ENCODE results near the gene OCIAD2.
"Not testable (repeated sequence)": the region's sequence is repeated elsewhere in the genome, so short reads cannot be mapped to it uniquely, and the experiment has no call there.

OCIAD2 gene

DNA sequence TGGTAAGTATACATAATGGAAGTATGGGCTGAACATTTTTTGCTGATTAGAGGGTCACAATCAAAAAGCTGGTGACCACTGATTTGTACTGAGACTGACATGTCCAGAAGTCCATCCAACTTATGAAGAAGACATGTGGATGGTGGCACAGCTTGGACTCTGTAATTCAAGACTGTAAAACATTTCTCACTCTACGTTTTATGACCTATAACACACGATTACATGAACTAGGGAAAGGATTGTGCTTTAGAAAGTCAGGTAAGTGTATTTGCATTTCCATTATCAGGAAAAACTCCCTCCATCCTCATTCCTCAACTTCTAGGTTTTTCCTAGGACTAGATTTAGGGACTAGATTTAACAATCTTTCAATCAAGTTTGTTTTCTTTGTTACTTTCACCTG lies 30.5 kb upstream of the OCIAD2 start:
- H3K9ac ChIP-seq (ENCODE audit: low read depth, low read length), result no peak overlapping the region
- no peaks in the 10 kb centered on the region for H3K27me3 ChIP-seq (ENCODE audit: control insufficient read depth, insufficient read depth, low read length)
- no peak overlapping the region for H3K4me3 ChIP-seq (ENCODE audit: low read depth, low read length)
- H3K27ac ChIP-seq (ENCODE audit: low read depth, low read length), result no peak overlapping the region
- H3K4me1 ChIP-seq (ENCODE audit: control insufficient read depth, insufficient read depth, low read length), result no peaks in the 10 kb centered on the region
- H3K9me3 ChIP-seq (ENCODE audit: control insufficient read depth, insufficient read depth, low read length), result no peaks in the 10 kb centered on the region
- no peaks in the 10 kb centered on the region for H3K36me3 ChIP-seq (ENCODE audit: control insufficient read depth, insufficient read depth, low read length)

DNA sequence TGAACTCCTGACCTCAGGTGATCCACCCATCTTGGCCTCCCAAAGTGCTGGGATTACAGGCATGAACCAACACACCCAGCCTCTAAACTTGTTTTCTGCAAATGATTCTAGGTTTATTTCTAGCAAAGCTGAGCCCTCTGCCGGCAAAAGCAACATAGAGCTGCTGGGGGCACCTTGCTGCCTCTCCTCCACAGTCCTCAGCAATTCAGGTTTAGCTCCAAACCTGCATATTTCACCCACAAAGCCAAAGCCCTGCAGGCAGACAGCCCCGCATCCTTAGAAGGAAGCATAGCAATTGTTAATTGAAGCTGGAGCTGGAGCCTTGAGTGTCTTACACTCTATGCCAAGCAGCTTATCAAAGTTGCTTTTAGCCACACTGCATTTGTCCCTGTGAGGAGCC lies 24.9 kb upstream of the OCIAD2 start:
- Histone ChIP-seq H3K4me1 (ENCODE audit: control insufficient read depth, insufficient read depth, low read length) (no peaks in the 10 kb centered on the region), H3K36me3 (ENCODE audit: control insufficient read depth, insufficient read depth, low read length) (no peaks in the 10 kb centered on the region), H3K9ac (ENCODE audit: low read depth, low read length) (no peak overlapping the region), H3K27ac (ENCODE audit: low read depth, low read length) (no peak overlapping the region), H3K4me3 (ENCODE audit: low read depth, low read length) (no peak overlapping the region), H3K9me3 (ENCODE audit: control insufficient read depth, insufficient read depth, low read length) (no peaks in the 10 kb centered on the region), H3K27me3 (ENCODE audit: control insufficient read depth, insufficient read depth, low read length) (no peaks in the 10 kb centered on the region)

DNA sequence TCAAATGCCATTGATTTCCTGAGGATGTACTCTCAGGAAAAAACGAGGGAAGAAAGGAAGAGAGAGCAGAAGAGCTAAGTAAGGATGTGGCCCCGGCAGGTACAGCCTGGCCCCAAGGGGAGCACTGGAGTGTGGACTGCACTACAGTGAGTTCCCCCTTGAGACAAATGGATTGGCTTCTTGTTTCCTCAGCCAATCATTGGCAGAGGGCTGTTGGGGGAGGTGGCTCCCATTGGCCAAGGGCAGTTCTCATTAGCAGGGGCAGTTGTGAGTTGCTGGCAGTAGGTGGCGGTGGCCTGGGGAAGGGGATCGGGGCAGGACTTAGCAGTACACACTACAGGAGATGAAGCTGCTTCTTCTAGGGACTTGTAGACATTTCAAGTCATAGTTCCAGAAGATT lies 24.1 kb upstream of the OCIAD2 start:
- no peak overlapping the region for H3K27ac ChIP-seq (ENCODE audit: low read depth, low read length)
- H3K27me3 ChIP-seq (ENCODE audit: control insufficient read depth, insufficient read depth, low read length), result no peaks in the 10 kb centered on the region
- no peaks in the 10 kb centered on the region for H3K36me3 ChIP-seq (ENCODE audit: control insufficient read depth, insufficient read depth, low read length)
- H3K4me3 ChIP-seq (ENCODE audit: low read depth, low read length), result no peak overlapping the region
- H3K4me1 ChIP-seq (ENCODE audit: control insufficient read depth, insufficient read depth, low read length), result no peaks in the 10 kb centered on the region
- no peak overlapping the region for H3K9ac ChIP-seq (ENCODE audit: low read depth, low read length)
- H3K9me3 ChIP-seq (ENCODE audit: control insufficient read depth, insufficient read depth, low read length), result no peaks in the 10 kb centered on the region

GRCh38 chr4:48924416-48924815 lies 17.8 kb upstream of the OCIAD2 start:
- no peaks in the 10 kb centered on the region for H3K27me3 ChIP-seq (ENCODE audit: control insufficient read depth, insufficient read depth, low read length)
- H3K27ac ChIP-seq (ENCODE audit: low read depth, low read length), result no peak overlapping the region
- H3K4me3 ChIP-seq (ENCODE audit: low read depth, low read length), result no peak overlapping the region
- H3K4me1 ChIP-seq (ENCODE audit: control insufficient read depth, insufficient read depth, low read length), result no peaks in the 10 kb centered on the region
- no peaks in the 10 kb centered on the region for H3K36me3 ChIP-seq (ENCODE audit: control insufficient read depth, insufficient read depth, low read length)
- H3K9me3 ChIP-seq (ENCODE audit: control insufficient read depth, insufficient read depth, low read length), result peaks cover 8% of the 10 kb centered on the region
- no peak overlapping the region for H3K9ac ChIP-seq (ENCODE audit: low read depth, low read length)

DNA sequence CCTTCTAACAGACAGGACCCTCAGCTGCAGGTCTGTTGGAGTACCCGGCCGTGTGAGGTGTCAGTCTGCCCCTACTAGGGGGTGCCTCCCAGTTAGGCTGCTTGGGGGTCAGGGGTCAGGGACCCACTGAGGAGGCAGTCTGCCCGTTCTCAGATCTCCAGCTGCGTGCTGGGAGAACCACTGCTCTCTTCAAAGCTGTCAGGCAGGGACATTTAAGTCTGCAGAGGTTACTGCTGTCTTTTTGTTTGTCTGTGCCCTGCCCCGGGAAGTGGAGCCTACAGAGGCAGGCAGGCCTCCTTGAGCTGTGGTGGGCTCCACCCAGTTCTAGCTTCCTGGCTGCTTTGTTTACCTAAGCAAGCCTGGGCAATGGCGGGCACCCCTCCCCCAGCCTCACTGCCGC lies 16.5 kb upstream of the OCIAD2 start:
- H3K27me3 ChIP-seq (ENCODE audit: control insufficient read depth, insufficient read depth, low read length); H3K36me3 ChIP-seq (ENCODE audit: control insufficient read depth, insufficient read depth, low read length); H3K27ac ChIP-seq (ENCODE audit: low read depth, low read length); H3K9ac ChIP-seq (ENCODE audit: low read depth, low read length); H3K4me3 ChIP-seq (ENCODE audit: low read depth, low read length); H3K9me3 ChIP-seq (ENCODE audit: control insufficient read depth, insufficient read depth, low read length); H3K4me1 ChIP-seq (ENCODE audit: control insufficient read depth, insufficient read depth, low read length): not testable (repeated sequence)

DNA sequence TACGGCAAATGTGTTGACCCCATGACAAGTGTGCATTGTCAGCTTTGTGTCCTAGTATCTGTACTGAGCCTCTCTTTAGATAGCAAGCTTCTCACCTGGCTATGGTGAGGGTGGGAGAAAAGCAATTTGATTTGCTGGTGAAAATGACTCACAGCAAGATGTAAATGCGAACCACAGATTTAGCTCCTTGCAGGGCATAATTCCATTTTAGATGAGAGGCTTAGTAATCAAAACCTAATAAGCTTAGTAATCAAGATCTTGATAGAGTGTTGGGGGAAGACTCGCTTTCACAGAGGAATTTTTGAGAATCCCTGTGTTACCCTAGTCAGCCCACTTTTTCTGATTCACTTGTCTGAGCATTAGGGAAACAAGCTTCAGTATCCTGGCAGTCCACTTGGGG lies 7.7 kb upstream of the OCIAD2 start:
- H3K4me3 ChIP-seq (ENCODE audit: low read depth, low read length), result no peak overlapping the region
- H3K4me1 ChIP-seq (ENCODE audit: control insufficient read depth, insufficient read depth, low read length), result no peaks in the 10 kb centered on the region
- H3K9me3 ChIP-seq (ENCODE audit: control insufficient read depth, insufficient read depth, low read length), result no peaks in the 10 kb centered on the region
- H3K9ac ChIP-seq (ENCODE audit: low read depth, low read length), result no peak overlapping the region
- H3K27me3 ChIP-seq (ENCODE audit: control insufficient read depth, insufficient read depth, low read length), result no peaks in the 10 kb centered on the region
- no peaks in the 10 kb centered on the region for H3K36me3 ChIP-seq (ENCODE audit: control insufficient read depth, insufficient read depth, low read length)
- no peak overlapping the region for H3K27ac ChIP-seq (ENCODE audit: low read depth, low read length)

DNA sequence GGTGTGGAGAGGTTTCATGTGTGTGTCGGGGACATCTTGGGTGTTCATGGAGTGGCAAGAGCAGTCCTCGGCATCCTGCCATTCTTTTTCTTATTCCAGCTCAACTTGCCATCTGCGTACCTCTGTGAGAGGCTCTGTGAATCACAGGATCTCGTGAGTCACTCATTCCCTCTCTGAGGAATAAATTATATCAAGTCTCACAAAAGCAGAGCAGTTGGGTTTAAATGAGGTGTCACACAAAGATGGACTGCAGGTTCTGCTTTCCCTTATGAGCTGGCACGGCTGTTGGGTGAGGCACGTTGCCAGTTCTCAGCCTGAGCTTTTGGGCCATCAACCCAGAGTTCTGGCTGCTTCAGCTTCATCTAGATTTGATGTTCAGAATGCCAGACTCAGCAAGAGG lies 6.8 kb upstream of the OCIAD2 start:
- no peak overlapping the region for H3K9ac ChIP-seq (ENCODE audit: low read depth, low read length)
- H3K4me3 ChIP-seq (ENCODE audit: low read depth, low read length), result no peak overlapping the region
- H3K9me3 ChIP-seq (ENCODE audit: control insufficient read depth, insufficient read depth, low read length), result no peaks in the 10 kb centered on the region
- H3K27ac ChIP-seq (ENCODE audit: low read depth, low read length), result no peak overlapping the region
- no peaks in the 10 kb centered on the region for H3K27me3 ChIP-seq (ENCODE audit: control insufficient read depth, insufficient read depth, low read length)
- no peaks in the 10 kb centered on the region for H3K4me1 ChIP-seq (ENCODE audit: control insufficient read depth, insufficient read depth, low read length)
- H3K36me3 ChIP-seq (ENCODE audit: control insufficient read depth, insufficient read depth, low read length), result no peaks in the 10 kb centered on the region

DNA sequence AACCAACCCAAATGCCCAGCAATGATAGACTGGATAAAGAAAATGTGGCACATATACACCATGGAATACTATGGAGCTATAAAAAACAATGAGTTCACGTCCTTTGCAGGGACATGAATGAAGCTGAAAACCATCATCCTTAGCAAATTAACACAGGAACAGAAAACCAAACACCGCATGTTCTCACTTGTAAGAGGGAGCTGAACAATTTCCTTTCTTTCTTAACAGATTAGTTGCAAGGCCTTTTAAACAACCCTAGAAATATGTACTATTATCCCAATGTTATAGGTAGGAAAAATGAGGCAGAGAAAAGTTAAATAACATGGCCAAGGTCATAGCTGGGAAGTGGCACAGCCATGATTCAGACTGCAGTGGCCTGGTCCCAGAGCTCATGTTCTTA lies 5.8 kb upstream of the OCIAD2 start:
- Histone ChIP-seq H3K36me3 (ENCODE audit: control insufficient read depth, insufficient read depth, low read length) (no peaks in the 10 kb centered on the region), H3K27me3 (ENCODE audit: control insufficient read depth, insufficient read depth, low read length) (no peaks in the 10 kb centered on the region), H3K27ac (ENCODE audit: low read depth, low read length) (no peak overlapping the region), H3K4me1 (ENCODE audit: control insufficient read depth, insufficient read depth, low read length) (no peaks in the 10 kb centered on the region), H3K9me3 (ENCODE audit: control insufficient read depth, insufficient read depth, low read length) (no peaks in the 10 kb centered on the region), H3K4me3 (ENCODE audit: low read depth, low read length) (no peak overlapping the region), H3K9ac (ENCODE audit: low read depth, low read length) (no peak overlapping the region)

GRCh38 chr4:48910511-48910910 lies 3.9 kb upstream of the OCIAD2 start:
- Histone ChIP-seq H3K4me3 (ENCODE audit: low read depth, low read length) (no peak overlapping the region), H3K36me3 (ENCODE audit: control insufficient read depth, insufficient read depth, low read length) (no peaks in the 10 kb centered on the region), H3K27me3 (ENCODE audit: control insufficient read depth, insufficient read depth, low read length) (no peaks in the 10 kb centered on the region), H3K9me3 (ENCODE audit: control insufficient read depth, insufficient read depth, low read length) (no peaks in the 10 kb centered on the region), H3K27ac (ENCODE audit: low read depth, low read length) (no peak overlapping the region), H3K9ac (ENCODE audit: low read depth, low read length) (no peak overlapping the region), H3K4me1 (ENCODE audit: control insufficient read depth, insufficient read depth, low read length) (peaks cover 4% of the 10 kb centered on the region)

- H3K9ac ChIP-seq (ENCODE audit: low read depth, low read length), result no peak overlapping the region
- H3K36me3 ChIP-seq (ENCODE audit: control insufficient read depth, insufficient read depth, low read length), result peaks cover under 1% of the 10 kb centered on the region; the same call in 1 of the 2 replicates
- no peaks in the 10 kb centered on the region for H3K27me3 ChIP-seq (ENCODE audit: control insufficient read depth, insufficient read depth, low read length)
- H3K27ac ChIP-seq (ENCODE audit: low read depth, low read length), result peak overlapping the region; percentile 83
- H3K4me3 ChIP-seq (ENCODE audit: low read depth, low read length), result no peak overlapping the region
- H3K9me3 ChIP-seq (ENCODE audit: control insufficient read depth, insufficient read depth, low read length), result no peaks in the 10 kb centered on the region
- peaks cover 4% of the 10 kb centered on the region for H3K4me1 ChIP-seq (ENCODE audit: control insufficient read depth, insufficient read depth, low read length)
Measured at GRCh38 chr4:48909697-48910096, 3.1 kb upstream of the OCIAD2 start.

- no peaks in the 10 kb centered on the region for H3K9me3 ChIP-seq (ENCODE audit: control insufficient read depth, insufficient read depth, low read length)
- H3K4me3 ChIP-seq (ENCODE audit: low read depth, low read length), result no peak overlapping the region
- H3K27ac ChIP-seq (ENCODE audit: low read depth, low read length), result no peak overlapping the region
- peaks cover 7% of the 10 kb centered on the region for H3K36me3 ChIP-seq (ENCODE audit: control insufficient read depth, insufficient read depth, low read length)
- peaks cover 4% of the 10 kb centered on the region for H3K4me1 ChIP-seq (ENCODE audit: control insufficient read depth, insufficient read depth, low read length)
- H3K9ac ChIP-seq (ENCODE audit: low read depth, low read length), result no peak overlapping the region
- H3K27me3 ChIP-seq (ENCODE audit: control insufficient read depth, insufficient read depth, low read length), result no peaks in the 10 kb centered on the region
Measured at GRCh38 chr4:48908687-48909086, 2.1 kb upstream of the OCIAD2 start.

Data from HUES48 (cell line).